22Rv1 (cell line): ENCODE data around the gene MND1.

Source experiments
- CTCF ChIP-seq: fragments of 450-650 bp; IDR thresholded peaks from 2 replicates; pipeline ENCODE4 v1.5.1; 2017; ENCODE audit warnings: mild to moderate bottlenecking
- ZFX ChIP-seq: fragments of 450-650 bp; IDR thresholded peaks from 2 replicates; pipeline ENCODE4 v1.6.1; 2017; ENCODE audit warnings: antibody characterized with exemption, borderline replicate concordance

DNA sequence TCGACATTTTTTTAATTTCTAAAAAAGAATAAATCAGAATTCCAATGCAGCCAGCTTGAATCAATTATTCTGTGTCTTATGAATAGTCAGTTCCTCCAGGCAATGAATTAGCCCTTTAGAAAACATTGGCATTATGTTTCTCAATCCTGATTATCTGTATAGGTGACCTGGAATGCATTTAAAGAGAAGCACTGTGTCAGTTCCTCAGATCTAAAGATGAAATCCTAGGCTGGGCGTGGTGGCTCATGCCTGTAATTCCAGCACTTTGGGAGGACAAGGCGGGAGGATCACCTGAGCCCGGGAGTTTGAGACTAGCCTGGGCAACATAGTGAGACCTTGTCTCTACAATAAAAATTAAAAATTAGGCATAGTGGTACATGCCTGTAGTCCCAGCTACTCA lies 43.5 kb downstream of the MND1 start:
- TF ChIP-seq CTCF (no peak), ZFX (no peak)
